DMS53 treated with DMSO at 0.1 percent for 48 hours (cell line): Measurements from ENCODE around the gene THUMPD1.
"Not testable (repeated sequence)": the region's sequence is repeated elsewhere in the genome, so short reads cannot be mapped to it uniquely, and the experiment has no call there.

ENCODE experiments used
- DNase-seq: peaks from one replicate; lab custom pipeline; 2025; ENCODE audit not compliant: unreplicated experiment; lab: John Stamatoyannopoulos, UW

The THUMPD1 gene

DNA sequence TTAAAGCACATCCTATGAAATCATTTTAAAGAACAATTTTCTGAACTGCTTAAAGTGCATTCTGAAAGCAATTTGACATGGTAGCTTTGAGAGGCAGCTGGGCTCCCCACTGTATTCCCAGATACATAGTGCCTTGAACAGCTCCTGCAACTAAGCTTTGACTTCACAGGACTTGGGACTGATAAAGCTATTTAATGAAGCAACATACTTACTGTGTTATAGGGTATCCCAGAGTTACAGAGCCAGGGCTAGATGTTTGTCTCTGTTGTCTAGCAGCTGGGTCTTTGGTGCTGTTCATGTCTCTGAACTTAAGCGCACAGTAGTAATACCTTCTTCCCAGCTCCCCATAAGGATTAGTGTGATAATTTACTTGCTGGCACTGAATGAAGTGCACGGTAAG is 45.0 kb downstream of the THUMPD1 start:
- DNase-seq: no peak

- no peak for DNase-seq
Measured at GRCh38 chr16:20695024-20695423, 46.6 kb downstream of the THUMPD1 start.

DNA sequence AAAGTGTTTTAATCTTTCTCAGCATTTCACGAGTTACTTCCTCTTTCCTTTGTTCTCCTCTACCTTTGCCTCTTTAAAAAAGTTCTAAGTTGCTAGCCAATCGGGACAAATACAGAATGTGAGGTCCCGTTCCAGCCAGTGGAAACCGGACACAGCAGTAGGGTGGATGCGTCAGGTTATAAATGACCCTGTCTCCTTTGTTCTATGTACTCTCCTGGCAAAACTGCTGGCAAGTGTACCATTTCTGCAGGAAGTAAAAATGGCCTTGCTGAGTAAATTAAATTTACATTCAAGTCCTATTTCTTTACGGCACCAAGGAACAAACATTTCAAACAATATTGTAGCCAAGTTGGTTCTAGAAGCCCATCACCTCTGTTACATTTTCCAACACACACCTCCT is 47.5 kb downstream of the THUMPD1 start:
- DNase-seq: not testable (repeated sequence)

GRCh38 chr16:20689668-20690067 is 52.0 kb downstream of the THUMPD1 start:
- no peak for DNase-seq

DNA sequence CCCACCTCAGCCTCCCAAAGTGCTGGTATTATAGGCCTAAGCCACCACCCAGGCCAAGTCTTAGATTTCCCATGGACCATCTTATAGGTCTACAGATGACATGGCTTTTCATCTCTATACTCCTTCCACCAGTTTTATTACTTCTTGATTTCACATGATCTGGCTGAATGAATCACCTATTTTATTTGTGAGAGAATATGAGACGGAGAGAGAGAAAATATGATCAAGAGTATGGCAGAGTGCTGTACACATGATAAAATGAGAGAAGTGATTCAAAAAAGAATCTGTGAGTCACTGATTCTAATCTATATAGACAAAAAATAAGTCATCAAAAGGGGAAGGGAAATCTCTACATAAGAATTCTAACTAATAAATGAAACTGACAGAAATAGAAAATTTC is 57.8 kb downstream of the THUMPD1 start:
- DNase-seq: no peak
